H1 (cell line): ENCODE measurements around the gene DOK7.

Source experiments
- BCL11A ChIP-seq, 2 experiments: IDR thresholded peaks; one replicate each; pipeline ENCODE4 v1.6.1; 2011; ENCODE audit warnings: low read depth in 2 of 2, low read length in 2 of 2, mild to moderate bottlenecking in 2 of 2
- CTBP2 ChIP-seq: IDR thresholded peaks from 2 replicates; pipeline ENCODE4 v1.7.0; 2011; ENCODE audit warnings: borderline replicate concordance, mild to moderate bottlenecking, moderate library complexity, mixed read lengths, low read length; ENCODE audit not compliant: insufficient read depth, insufficient read length
- CTCF ChIP-seq, 3 experiments: IDR thresholded peaks; 1 replicate in 2 of 3; 2 replicates in 1 of 3; pipeline versions ENCODE4 v1.5.1 to v1.6.1; 2011; ENCODE audit warnings: low read length in 3 of 3, mild to moderate bottlenecking in 3 of 3, inconsistent platforms in 2 of 3, low read depth in 1 of 3, moderate library complexity in 1 of 3; ENCODE audit not compliant: insufficient read depth in 1 of 3; ENCODE audit errors: control extremely low read depth in 1 of 3
- EP300 ChIP-seq, 2 experiments: IDR thresholded peaks; 1 replicate in 1 of 2; 2 replicates in 1 of 2; pipeline ENCODE4 v1.6.1; 2011 to 2012; ENCODE audit warnings: low read depth in 2 of 2, low read length in 2 of 2, mild to moderate bottlenecking in 2 of 2, borderline replicate concordance in 1 of 2, inconsistent platforms in 1 of 2, moderate library complexity in 1 of 2
- EZH2 ChIP-seq: fragments of 200-600 bp; sonication (generic); IDR thresholded peaks from 2 replicates; pipeline ENCODE4 v1.7.1; 2012; ENCODE audit warnings: low read depth, mild to moderate bottlenecking, moderate library complexity, low read length, inconsistent platforms; ENCODE audit not compliant: severe bottlenecking
- KDM1A ChIP-seq: fragments of 200-600, 300-600 bp; sonication (generic); IDR thresholded peaks from 2 replicates; pipeline ENCODE4 v1.7.1; 2016; ENCODE audit warnings: mild to moderate bottlenecking, low read length, borderline replicate concordance
- POLR2A ChIP-seq, 2 experiments: IDR thresholded peaks; 1 replicate in 1 of 2; 2 replicates in 1 of 2; pipeline ENCODE4 v1.6.1; 2011; ENCODE audit warnings: low read depth in 2 of 2, low read length in 2 of 2, mild to moderate bottlenecking in 2 of 2; ENCODE audit errors: control extremely low read depth in 1 of 2
- RAD21 ChIP-seq, 2 experiments: IDR thresholded peaks in 1 of 2; conservative IDR thresholded peaks in 1 of 2; 2 replicates each; pipeline ENCODE4 v1.6.1; 2011; ENCODE audit warnings: low read depth in 2 of 2, low read length in 2 of 2, improper control_type of control experiment in 1 of 2, inconsistent platforms in 1 of 2, mild to moderate bottlenecking in 1 of 2, moderate library complexity in 1 of 2
- RNF2 ChIP-seq: fragments of 200-900, 300-1000 bp; sonication (generic); IDR thresholded peaks from 2 replicates; pipeline ENCODE4 v1.7.1; 2016; ENCODE audit warnings: borderline replicate concordance, low read depth, mild to moderate bottlenecking, antibody characterized with exemption, low read length; ENCODE audit not compliant: poor library complexity, severe bottlenecking; ENCODE audit errors: missing control alignments
- SIN3A ChIP-seq, 2 experiments: IDR thresholded peaks in 1 of 2; conservative IDR thresholded peaks in 1 of 2; 2 replicates each; pipeline ENCODE4 v1.6.1; 2011 to 2012; ENCODE audit warnings: low read length in 2 of 2, improper control_type of control experiment in 1 of 2, low read depth in 1 of 2, mild to moderate bottlenecking in 1 of 2
- SIRT6 ChIP-seq: IDR thresholded peaks from one replicate; pipeline ENCODE4 v1.7.1; 2012; ENCODE audit warnings: low read length, inconsistent platforms
- SP1 ChIP-seq: IDR thresholded peaks from 2 replicates; pipeline ENCODE4 v1.6.1; 2011; ENCODE audit warnings: low read depth, low read length
- SRF ChIP-seq: IDR thresholded peaks from 2 replicates; pipeline ENCODE4 v1.6.1; 2011; ENCODE audit warnings: mild to moderate bottlenecking, low read depth, low read length, moderate library complexity
- TF ChIP-seq, protein P1 (sequence below): IDR thresholded peaks from 2 replicates; pipeline ENCODE4 v1.6.1; 2011; ENCODE audit warnings: low read length, improper control_type of control experiment

DNA sequence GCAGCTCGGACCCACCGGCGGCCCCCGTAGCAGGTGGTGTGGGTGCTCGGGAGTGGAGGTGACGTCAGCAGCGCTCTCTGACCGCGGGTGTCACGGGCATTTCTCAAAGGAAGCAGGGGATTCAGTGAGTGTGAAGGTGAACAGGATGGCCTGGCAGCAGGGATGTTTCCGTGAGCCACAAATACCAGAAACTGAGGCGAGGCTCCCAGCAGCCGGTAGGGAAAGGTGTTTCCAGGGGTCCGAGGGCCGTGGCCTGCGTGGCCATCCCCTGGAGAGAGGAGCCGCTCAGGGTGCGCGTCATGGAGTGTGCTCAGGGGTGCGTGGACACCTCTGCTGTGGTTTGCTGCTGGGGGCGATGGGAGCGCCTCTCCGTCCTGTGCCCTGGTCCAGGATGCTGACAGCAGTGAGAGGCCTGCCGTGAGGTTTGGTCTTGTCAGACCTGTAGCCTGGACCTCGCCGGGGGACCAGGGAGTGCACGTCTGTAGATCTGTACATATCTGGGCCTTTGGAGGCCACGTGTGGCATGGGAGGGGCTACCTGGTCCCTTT lies 31.6 kb upstream of the DOK7 start:
- no peak for TF ChIP-seq RAD21 (IDR thresholded peaks at IDR 0.05 in 1 of 2, conservative IDR thresholded peaks at IDR 0.05 in 1 of 2; ENCODE audit: low read depth in 2 of 2, low read length in 2 of 2)
- TF ChIP-seq BCL11A (IDR thresholded peaks at IDR 0.05; ENCODE audit: low read depth in 2 of 2, low read length in 2 of 2): no peak
- no peak for TF ChIP-seq SIRT6
- TF ChIP-seq CTCF (IDR thresholded peaks at IDR 0.05; ENCODE audit: control extremely low read depth in 1 of 3, insufficient read depth in 1 of 3, low read depth in 1 of 3, low read length in 3 of 3): no peak
- no peak for TF ChIP-seq EZH2
- TF ChIP-seq CTBP2: no peak
- no peak for TF ChIP-seq KDM1A
- no peak for TF ChIP-seq SP1
- TF ChIP-seq SRF: no peak
- TF ChIP-seq SIN3A (conservative IDR thresholded peaks at IDR 0.05 in 1 of 2, IDR thresholded peaks at IDR 0.05 in 1 of 2; ENCODE audit: low read depth in 1 of 2, low read length in 2 of 2): no peak
- TF ChIP-seq RNF2: no peak
- no peak for TF ChIP-seq EP300 (IDR thresholded peaks at IDR 0.05; ENCODE audit: borderline replicate concordance in 1 of 2, low read depth in 2 of 2, low read length in 2 of 2)
- TF ChIP-seq, protein P1, sequence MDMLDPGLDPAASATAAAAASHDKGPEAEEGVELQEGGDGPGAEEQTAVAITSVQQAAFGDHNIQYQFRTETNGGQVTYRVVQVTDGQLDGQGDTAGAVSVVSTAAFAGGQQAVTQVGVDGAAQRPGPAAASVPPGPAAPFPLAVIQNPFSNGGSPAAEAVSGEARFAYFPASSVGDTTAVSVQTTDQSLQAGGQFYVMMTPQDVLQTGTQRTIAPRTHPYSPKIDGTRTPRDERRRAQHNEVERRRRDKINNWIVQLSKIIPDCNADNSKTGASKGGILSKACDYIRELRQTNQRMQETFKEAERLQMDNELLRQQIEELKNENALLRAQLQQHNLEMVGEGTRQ: no peak
- no peak for TF ChIP-seq POLR2A (IDR thresholded peaks at IDR 0.05; ENCODE audit: control extremely low read depth in 1 of 2, low read depth in 2 of 2, low read length in 2 of 2)
